GM12872 (cell line): ENCODE measurements around the gene FAM53B.

Experiments
- CTCF ChIP-seq: IDR thresholded peaks from 3 replicates; pipeline ENCODE4 v1.5.1; 2011; ENCODE audit warnings: low read depth, mild to moderate bottlenecking, low read length, moderate library complexity; ENCODE audit not compliant: insufficient read depth

The FAM53B gene

DNA sequence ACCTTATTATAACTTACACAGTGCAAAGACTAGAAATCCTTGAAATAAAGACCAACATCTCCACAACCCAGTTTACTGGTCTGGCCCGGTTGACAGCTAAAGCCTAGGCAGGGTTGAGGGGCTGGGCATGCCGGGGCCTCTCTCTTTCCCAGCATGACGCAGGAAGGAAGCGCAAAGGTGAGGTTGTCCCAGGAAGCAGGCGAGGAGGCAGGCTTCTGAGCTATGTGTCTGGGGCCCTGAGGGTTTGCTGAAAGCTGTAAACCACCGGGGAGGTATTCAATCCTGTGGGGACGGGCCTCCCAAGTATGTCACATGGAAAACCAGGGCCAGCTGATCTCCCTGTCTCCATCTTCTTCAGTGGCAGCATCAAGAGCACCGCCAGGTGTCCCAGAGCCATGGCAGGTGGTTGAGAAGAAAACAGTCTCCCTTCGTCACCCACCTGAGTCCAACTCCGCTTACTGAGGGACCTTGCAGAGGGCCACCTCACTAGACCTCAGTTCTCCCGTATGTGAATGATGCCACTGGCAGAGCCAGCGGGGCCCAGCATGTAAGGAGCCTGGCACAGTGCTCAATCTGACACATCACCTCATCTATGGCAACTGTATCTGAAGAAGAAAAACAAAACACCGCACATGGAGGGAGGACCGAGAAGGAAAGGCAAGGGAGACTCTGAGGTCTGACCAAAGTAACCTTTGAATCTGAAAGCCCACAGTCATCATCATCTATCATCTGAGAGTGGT is 49.5 kb downstream of the FAM53B start:
- TF ChIP-seq CTCF = no peak

DNA sequence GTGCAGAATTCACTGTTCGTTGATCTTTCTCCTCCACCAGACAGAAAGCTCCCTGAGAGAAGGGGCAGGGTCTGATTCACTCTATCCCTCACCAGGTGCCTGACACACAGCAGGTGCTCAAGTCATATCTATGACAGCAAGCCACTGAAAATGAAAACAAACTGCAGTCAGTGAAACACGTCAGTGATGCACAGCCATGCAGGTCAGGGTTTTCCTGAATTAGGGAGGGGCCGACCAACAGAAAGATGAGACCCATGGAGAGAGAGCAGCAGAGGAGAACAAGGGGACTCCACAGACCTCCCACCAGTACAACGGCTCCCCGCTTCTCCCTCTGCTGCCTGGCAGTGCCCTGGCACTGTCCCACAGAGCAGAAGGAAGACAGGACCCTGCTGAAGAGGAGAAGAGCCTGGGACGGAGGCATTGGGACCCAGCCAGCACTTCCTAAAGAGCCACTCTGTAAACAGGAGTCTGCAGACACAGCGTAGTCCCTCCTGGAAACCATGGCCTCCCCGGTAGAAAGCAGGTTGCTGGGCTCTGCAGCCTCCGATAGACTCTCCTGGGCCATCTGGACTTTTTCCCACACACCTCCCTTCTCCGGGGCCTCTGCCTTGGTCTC is 50.3 kb downstream of the FAM53B start:
- no peak for TF ChIP-seq CTCF

DNA sequence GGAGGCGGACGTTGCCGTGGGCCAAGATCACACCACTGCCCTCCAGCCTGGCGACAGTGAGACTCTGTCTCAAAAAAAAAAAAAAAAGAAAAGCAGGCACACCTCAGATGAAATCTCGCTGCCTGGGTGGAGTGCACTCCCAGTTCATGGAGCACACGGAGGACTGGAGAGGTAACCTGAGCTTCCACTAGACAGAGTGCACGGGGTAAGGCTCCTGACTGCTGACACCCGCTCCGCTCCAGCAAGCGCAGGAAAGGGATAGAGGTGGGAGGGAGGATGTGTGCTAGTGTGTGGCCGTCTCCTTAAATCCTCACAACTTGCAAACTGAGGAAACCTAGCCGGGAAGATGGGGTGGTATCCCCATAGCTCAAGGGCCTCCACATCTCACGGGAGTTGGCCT is 50.8 kb downstream of the FAM53B start:
- no peak for TF ChIP-seq CTCF

DNA sequence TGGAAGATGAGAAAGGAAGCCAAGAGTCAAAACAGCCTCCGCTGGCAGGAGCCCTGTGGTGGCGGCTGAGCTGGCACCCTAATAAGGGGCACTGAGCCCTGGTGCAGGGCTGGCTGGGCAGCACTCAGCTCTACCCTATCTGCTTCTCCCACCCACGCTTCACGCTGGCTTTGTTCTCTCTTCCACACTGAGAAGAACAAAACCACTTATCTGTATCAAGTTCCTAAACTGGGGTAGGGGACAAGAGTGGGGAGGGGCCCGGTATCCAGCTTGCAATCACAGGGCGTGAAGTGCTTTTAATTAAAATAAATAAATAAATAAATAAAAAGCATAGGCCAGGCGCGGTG is 52.1 kb downstream of the FAM53B start:
- TF ChIP-seq CTCF = no peak

DNA sequence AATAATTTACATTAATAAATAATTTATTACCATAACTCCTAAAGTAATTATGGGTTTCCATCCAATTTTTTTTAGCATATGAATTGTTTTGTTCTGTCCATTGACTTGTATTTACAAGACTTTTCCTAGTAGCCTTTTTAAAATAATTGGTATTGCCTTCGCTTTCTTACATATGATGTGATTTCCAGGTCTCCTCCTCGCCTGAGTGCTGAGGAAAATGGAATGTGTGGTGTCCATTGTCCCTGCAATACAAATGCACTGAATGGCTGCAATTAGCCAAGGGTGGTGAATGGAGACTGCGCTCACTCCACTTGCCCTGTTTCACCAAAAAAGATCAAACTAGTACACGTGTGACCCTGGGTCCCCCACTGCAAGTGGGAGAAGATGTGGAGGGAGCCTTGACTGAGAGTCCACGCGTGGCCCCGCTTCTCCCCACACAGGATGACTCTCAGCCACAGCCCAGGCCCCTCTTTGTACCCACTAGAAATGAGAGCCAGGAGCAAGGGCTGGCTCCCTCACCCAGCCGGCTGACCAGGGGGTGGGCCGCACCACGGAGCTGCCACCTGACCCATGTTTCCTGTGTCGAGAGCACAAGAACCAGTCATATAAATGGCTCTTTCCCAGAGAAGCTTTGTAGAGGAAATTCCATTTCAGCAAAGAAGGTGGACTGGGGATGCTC is 52.6 kb downstream of the FAM53B start:
- TF ChIP-seq CTCF = no peak

DNA sequence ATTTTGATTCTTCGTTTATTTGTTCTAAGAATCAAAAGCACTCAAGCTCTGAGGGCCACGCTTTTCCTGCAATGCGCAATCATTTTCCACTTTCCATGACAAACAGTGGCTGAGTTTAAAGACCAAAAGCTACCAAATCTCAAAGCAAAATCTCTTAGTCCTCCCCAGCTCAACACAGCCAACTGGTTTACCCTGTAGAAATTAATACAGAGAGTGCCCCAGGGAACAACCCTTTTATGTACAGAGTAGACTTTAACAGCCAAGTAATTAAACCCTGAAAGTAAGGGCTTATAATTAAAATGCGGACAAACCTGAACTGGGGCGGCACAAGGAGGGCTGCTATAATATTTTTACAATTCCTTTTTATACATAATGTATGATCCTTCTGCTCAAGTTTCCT is 53.2 kb downstream of the FAM53B start:
- TF ChIP-seq CTCF = no peak

- TF ChIP-seq CTCF = no peak
These were observed 54.2 kb downstream of the FAM53B start for GRCh38 chr10:124689911-124690498.
